NCI-H345 treated with DMSO at 0.1 percent for 48 hours (cell line): ENCODE data around the gene CCDC178.
"Not testable (repeated sequence)": the region's sequence is repeated elsewhere in the genome, so short reads cannot be mapped to it uniquely, and the experiment has no call there.

Source experiments
- DNase-seq: peaks from one replicate; lab custom pipeline; 2025; ENCODE audit not compliant: unreplicated experiment; lab: John Stamatoyannopoulos, UW

The CCDC178 gene

DNA sequence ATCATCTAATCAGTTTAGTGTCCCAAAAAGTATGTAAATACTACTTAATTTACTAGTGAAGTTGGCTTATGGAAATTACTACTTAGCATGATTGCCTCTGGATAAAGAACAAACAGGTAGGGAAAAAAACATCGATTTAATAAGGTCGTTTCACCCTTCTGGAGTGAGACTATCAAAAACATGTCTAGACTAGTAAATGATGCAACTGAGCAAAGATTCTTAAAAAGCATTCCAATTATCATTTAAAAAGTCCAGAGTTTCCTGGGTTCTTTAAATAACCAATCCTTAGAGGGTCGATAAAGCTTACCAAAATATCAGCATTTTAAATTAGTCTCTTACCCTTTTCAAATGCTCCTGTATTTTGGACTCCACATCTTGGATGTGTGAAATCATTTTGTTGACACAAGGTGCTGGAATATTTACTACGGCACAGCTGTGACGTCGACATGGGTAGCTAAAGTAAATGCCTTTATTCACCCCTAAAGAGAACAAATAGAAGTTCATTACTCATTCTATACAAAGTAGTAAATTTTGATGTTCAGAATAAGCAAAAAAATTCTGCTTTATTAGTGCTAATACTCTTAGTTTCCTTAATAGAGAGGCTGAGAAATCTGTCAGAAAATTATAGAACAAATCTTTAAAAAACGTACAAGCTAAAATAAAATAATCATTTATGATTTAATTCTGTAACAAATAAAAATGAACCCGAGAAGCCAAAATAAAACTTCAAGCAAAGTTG is 70.6 kb downstream of the CCDC178 start:
- DNase-seq: peak; percentile 9

DNA sequence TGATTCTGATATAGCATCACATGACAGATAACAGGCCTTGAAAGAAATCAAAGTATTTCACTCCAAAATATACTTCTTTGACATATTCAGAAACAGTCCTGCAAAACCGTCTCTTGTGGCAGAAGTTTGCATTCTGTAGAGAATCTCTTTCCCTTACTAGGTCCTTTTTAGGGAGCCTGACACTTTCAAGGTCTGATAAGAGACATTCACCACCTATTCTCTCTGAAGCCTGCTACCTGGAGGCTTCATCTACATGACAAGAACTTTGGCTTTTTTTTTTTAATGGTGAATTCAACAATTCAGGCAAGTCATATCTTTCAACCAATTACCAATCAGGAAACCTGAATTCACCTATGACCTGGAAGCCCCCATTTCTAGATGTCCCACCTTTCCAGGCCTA is 83.8 kb downstream of the CCDC178 start:
- no peak for DNase-seq

DNA sequence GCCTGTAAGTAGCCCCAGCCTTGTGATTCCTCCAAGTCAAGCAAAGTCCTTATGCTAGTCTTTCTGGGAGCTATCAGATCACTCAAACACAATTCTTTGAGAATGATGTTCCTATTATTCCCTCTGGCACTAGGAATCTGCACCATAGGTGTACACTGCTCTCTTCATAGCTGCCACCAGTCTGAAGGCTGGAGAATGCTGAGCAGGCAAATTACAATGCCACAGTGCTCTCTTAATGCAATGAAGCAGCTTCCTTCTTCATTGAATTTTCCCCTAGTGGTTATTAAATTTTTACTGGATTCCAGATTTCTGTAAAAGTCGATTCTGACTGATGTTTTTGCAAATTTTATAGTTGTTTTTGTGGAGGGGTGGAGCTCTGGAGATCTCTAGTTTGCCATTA is 84.8 kb downstream of the CCDC178 start:
- no peak for DNase-seq

DNA sequence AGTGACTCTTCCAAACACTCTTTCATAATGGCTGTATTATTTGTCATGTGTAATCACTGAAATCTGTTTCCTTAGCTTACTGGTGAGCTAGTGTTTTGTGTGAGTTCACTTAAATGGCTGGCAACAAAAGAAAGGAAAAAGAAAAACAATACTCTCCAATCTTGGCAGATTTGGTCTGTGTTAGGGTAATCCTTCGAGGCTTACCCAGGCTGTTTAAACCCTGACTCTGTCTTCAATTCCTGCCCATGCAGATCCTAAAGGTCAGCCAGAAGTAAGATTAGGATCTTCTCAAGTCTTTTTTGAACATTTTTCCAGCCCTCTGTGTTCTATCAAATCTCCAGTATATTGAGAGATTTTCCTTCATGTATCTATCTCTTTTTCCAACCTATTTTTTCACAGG is 85.3 kb downstream of the CCDC178 start:
- no peak for DNase-seq

DNA sequence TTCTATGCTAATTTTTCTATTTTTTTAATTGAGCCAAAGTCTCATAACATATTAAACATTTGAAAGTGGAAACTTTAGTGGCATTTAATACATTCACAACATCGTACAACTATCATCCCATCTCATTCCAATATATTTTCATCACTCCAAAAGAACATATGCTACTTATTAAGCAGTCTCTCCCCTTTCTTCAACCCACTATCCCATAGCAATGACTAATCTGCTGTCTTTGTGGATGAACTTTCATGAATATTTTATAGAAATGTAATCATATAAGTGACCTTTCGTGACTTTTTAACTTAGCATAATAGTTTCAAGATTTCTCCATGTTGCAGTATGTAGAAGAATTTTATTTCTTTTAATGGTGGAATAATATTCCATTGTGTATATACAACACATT is 90.3 kb downstream of the CCDC178 start:
- no peak for DNase-seq

DNA sequence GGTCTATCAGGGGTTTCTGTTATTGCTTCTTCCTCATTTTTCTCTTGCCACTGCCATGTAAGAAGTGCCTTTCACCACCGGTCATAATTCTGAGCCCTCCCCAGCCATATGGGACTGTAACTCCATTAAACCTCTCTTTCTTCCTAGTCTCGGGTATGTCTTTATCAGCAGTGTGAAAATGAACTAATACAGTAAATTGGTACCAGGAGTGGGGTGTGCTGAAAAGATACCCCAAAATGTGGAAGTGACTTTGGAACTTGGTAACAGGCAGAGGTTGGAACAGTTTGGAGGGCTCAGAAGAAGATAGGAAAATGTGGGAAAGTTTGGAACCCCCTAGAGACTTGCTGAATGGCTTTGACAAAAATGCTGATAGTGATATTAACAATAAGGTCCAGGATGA is 100.8 kb downstream of the CCDC178 start:
- DNase-seq: not testable (repeated sequence)

DNA sequence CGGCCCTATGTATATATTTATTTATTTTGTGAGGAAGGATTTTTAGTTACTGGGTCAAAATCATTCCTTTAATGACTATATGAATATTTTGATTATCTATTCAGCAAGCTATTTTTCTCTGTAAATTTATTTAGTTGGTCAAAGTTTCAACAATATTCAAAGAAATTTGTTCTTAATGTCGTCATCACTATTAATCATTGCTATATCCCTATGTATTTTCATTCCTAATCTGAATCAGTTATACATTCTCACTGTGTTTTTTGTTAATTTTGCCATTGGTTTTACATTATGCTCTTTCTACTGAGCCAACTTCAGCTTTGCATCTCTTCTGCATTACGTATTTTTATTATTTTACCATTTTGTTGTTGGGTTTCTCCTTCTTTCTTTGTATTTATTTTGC is 105.7 kb downstream of the CCDC178 start:
- DNase-seq: no peak

DNA sequence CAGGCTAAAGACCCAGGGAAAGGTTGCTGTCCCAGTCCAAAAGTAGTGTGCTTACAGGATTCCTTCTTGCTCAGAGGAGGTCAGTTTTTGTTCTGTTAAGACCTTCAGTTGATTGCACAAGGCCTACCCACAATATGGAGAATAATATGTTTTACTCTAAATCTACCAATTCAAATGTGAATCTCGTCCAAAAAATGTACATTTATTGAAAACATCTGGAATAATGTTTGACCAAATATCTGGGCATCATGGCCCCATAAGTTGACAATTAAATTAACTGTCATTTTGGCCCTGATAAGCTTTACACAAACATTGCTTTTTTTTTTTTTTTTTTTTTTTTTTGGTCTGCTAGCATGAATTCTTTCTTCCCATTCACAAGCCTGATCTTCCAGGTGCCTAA is 109.8 kb downstream of the CCDC178 start:
- DNase-seq: no peak

DNA sequence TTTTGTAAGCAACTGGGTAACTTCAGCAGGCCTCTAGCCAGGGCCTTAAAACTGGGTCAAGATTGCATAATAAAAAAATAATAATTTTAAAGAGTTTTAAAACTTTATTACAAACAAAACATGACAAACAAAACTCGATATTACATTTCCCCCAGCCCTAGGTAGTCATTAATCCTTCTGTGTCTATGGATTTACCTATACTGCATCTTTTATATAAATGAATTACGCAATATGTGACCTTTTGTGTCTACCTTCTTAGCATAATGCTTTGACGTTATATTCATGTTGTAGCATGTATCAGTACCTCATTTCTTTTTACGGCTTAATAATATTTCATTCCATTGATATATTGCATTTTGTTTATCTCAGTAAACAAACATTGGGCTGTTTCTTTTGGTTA is 113.5 kb downstream of the CCDC178 start:
- DNase-seq: no peak

DNA sequence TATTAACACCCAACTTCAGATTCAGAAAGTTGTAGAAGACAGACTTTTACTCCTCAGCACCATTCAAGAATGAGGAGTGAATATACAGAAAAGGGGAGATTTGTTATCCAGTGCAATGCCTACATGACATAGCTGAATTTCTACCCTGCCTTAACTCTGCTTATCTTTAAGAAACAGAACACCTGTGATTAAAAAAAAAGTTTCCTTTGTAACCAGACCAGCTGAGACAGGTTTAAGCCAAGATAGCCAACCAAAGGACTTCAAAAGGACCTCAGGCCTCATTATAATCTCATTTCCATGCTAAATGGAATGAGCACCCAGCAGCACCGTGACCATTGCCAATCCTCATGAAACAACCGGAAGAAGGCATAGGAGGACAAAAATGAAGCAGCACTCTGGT is 122.9 kb downstream of the CCDC178 start:
- DNase-seq: no peak

DNA sequence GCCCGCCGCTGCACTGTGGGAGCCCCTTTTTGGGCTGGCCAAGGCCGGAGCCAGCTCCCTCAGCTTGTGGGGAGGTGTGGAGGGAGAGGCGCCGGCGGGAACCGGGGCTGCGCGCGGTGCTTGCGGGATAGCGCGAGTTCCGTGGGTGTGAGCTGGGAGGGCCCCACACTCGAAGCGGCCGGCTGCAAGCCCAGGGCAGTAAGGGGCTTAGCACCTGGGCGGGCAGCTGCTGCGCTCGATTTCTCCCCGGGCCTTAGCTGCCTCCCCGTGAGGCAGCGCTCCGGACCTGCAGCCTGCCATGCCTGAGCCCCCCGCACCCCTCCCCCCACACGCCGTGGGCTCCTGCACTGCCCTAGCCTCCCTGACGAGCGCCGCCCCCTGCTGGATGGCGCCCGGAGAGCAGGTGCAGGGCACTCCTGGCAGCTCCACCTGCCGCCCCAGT is 124.4 kb downstream of the CCDC178 start:
- no peak for DNase-seq

DNA sequence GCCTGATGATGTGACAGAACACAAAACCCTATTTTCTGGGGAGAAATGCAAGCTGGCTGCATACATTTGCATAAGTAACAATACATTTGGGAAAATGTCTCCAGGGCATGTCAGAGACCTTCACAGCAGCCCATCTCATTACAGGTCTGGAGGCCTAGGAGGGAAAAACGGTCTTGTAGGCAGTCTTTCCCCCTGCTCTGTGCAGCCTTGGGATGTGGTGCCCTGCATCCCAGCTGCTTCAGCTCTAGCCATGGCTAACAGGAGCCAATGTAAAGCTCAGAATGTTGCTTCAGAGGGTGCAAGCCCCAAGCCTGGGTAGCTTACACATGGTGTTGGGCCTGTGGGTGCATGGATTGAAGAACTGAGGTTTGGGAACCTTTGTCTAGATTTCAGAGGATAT is 133.0 kb downstream of the CCDC178 start:
- DNase-seq: no peak

DNA sequence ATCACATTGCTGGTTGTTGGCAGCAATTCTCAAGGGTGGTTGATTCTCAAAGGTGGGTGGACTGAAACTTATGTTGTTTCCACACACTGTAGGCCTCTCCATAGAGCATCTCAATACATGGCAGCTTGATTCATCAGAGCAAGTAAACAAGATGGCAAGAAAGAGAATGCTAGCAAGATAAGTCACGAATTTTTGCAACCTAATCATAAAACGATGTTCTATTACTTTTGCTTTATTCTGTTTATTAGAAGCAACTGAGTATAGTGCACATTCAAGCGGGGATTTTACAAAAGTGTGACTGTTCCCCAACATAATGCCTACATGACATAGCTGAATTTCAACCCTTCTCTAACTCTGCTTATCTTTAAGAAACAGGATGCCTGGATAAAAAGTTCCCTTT is 136.2 kb downstream of the CCDC178 start:
- DNase-seq: no peak

DNA sequence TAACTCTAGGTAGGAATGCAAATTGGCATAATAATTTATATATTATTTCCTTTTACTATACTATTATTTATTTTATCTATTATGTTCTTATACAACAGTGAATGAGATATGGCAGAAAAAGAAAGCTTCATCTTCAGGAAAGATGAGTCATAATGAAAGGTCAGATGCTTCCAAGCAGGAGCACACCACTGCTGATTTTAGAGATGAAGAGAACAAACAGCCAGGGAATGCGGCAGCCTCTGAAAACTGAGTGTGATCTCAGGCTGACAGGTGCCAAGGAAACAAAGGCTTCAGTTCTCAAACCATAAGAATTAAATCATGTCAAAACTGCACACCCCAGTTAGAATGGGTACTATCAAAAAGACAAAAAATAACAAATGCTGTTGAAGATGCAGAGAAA is 149.0 kb downstream of the CCDC178 start:
- DNase-seq: no peak

DNA sequence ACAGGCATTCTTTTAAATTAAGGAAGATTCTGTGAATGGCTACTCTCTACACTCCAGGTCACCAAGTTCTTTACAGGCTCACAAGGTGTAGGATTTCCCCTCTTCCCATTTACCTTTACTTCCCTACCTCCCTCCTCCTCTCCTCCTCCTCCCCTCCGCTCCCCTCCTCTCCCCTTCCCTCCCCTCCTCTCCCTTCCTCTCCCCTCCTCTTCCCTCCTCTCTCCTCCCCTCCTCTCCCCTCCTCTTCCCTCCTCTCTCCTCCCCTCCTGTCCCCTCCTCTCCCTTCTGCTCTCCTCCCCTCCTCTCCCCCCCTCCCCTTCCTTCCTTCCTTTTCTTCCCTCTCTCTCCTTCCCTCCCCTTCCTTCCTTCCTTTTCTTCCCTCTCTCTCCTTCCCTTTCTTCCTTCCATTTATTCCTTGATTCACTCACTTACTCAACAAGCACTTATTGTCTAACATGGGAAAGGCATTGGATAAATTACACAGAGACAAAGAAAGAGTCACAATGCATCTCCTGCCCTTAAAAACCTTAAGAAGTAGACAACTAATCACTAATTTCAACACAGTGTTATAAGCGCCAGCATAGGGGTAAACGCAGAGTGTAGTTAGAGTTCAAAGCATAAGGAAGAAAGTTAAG is 152.3 kb downstream of the CCDC178 start:
- DNase-seq: no peak

DNA sequence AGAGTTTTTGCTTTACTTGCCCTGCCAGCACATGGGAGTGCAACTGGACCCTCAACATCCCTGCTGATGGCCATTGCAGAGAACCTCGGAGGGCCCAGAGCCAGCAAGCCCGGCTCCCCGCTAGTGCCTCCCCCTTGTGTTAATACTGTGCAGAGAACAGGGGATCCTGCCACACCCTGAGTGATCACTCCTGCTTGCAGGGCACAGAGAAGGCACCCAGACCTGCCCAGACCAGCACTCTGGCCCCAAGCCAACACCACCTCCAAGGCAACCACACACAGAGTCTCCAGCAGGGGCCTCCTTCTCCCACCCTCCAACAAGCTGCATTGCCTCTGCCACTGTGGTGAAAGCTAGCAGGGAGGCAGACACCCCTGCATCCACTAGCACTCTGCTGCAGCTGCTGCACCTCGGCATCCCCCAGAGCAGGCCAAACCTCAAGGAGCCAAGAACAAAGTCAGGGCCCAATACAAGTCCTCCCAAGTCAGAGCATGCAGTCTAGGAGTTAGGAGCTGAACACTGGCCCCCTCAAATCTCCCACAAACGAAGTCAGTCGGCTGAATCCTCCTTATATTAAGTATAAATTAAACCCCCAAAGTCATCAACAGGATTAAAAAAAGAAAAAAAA is 157.7 kb downstream of the CCDC178 start:
- DNase-seq: no peak

DNA sequence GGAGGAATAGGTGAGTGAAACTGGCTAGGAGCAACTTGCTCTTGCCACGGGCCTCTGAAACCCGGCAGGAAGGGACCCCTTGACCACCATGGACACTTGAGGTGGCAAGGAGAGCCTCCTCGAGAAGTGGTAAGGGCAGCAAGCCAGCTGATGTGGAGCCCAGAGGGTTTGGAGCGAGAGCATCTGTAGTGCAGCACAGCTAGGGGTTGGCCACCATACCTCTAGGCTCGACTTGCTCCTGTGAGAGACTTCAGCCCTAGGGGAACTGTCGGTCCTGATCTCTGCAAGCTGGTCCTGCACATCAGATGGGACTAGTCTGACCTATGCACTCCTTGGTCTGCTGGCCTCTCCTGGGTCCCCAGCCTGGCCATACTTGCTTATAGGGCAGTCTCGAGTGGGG is 158.4 kb downstream of the CCDC178 start:
- no peak for DNase-seq

DNA sequence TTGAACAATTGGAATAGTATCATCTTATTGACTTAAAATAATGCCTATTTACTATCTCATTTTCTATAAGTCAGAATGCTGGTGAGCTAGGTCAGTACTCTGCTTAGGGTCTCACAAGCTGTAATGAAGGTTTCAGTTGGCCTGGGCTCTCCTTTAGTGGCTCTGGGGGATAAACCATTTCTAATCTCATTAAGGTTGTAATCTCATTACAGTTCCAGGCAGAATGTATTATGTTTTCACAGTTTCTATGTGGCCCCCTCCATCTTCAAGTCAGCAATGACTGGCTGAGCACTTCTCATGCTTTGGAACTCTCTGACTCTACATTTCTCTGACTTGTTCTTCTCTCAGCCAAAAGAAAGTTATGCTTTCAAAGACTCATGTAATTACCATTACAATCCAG is 163.1 kb downstream of the CCDC178 start:
- DNase-seq: no peak

DNA sequence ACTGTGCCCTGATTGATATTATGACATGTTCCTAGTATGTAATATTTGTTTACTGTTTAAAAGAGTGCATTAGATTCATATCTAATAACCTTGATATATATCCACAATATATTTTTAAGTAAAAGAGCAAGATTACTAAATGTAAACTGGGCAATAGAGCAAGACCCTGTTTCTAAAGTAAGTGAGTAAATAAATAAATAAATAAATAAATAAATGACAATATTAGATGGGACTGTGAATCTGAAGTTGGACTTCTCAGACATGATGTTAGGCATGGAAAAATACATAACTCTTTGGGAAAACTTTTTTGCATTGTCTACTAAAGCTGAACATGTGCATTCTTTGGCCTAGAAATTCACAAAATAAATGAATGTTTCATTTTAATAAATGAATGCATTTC is 164.7 kb downstream of the CCDC178 start:
- no peak for DNase-seq

DNA sequence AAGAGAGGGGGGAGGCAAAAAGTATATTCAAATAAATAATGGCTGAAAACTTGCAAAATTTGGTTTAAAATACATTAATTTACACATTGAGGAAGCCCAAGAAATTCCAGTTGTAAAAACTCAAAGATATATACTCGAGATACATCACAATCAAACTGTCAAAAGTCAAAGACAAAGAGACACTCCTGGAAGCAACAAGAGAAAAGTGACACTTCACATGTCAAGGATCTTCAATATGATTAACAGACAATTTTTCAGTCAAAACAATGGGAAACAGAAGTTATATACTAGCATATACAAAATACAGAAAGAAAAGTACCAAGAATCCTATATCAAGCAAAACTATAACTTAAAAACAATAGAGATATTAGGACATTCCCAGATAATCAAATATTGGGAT is 170.2 kb downstream of the CCDC178 start:
- DNase-seq: no peak

DNA sequence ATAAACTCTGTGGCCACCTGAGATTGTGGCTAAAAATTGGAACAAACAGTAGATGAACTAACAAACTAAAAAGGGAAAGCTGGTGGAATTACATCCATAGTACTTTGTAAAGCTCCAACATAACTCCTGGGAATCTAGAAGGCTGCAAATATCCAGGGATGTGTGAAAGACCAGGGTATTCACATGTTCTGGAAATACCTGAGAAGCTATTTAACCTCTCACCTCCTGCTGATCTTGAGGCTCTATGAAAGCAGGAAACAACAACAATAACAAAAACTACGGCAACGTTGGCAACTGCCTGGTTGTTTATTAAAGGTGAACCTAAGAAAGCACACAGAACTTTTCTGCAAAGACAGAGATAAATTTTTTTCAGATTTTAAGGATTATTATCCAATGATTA is 171.3 kb downstream of the CCDC178 start:
- DNase-seq: no peak

DNA sequence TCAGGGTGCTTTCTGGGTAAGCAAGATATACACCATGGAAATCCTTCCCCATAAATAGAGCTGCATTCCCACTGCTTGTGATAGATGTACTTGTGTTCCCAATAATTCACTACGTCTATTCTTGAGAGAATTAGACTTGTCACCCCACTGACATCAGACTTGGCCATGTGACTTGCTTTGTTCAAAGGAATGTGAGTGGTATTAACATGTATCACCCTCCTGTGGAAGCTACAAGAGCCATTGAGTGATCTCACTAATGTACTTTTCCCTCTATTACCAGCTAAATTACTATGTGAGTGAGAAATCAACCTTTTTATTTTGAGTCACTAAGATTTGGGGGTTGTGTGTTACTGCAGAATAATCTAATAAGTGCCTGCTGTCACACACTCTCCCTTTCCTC is 176.0 kb downstream of the CCDC178 start:
- no peak for DNase-seq

DNA sequence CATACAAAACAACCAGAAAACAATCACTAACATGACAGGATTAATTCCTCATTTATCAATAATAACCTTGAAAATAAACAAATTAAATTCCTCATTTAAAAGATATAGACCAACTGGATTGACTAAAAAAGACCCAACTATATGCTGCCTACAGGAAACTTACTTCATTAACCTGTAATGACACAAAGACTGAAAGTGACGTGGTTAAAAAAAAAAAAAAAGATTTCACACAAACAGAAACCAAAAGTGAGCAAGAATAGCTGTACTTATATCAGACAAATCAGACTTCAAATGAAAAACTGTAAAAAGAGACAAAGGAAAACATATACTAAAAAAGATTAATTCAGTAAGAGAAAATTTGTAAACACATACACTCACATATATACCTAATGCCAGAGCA is 201.2 kb downstream of the CCDC178 start:
- no peak for DNase-seq
